ENCODE results near the gene FAM216A.
A peak's percentile ranks its signal among the peaks of the same experiment; 100 is the strongest.
"Not testable (repeated sequence)": the region's sequence is repeated elsewhere in the genome, so short reads cannot be mapped to it uniquely, and the experiment has no call there.

The FAM216A gene, protein sequence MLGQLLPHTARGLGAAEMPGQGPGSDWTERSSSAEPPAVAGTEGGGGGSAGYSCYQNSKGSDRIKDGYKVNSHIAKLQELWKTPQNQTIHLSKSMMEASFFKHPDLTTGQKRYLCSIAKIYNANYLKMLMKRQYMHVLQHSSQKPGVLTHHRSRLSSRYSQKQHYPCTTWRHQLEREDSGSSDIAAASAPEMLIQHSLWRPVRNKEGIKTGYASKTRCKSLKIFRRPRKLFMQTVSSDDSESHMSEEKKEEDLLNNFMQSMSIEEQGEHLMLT

DNA sequence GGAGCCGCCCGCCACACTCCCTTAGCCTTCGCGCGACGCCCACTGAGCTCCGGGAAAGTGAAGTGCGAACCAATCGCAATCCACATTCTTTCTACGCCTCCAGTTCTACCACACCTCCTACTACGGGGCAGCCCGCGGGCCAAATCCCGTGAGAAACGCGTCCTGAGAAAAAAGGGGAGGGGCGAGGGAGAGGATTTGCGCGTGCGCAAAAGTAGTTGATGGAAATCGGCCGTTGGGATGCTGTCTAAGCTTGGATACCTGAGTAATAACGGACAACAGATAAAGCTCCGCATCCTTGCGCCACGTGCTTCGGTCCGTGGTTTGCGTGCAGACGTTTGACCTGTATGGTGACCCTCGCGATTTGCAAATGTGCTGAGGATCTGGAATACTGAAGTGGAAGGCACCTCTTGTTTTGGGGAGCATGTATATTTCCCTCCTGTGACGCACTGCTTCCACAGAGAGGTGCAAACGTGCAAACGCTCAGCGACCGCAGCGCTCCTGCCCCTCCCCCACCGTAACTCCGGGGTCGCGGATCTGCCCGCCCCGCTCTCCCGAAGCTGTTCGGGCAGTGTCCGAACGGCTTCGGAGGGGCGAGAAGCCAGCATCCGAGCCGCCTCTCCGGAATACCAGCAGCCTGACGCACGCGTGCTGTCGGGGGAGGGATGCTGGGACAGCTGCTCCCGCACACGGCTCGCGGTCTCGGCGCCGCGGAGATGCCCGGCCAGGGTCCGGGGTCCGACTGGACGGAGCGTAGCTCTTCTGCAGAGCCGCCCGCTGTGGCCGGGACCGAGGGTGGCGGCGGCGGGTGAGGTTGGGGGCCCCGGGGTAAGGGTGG lies at the start of gene FAM216A, which contains the start of gene GPN3:
FAM216A (plus strand) TSS at position 632 of the 835 bp plus-strand sequence; CDS start at position 663, 31 bp downstream.
GPN3 (minus strand) TSS at position 44 of the 835 bp plus-strand sequence. CDS start 54 bp downstream, outside the sequence.
- DNase-seq (ENCODE audit: low read depth, low spot score), result peak; percentile 93

DNA sequence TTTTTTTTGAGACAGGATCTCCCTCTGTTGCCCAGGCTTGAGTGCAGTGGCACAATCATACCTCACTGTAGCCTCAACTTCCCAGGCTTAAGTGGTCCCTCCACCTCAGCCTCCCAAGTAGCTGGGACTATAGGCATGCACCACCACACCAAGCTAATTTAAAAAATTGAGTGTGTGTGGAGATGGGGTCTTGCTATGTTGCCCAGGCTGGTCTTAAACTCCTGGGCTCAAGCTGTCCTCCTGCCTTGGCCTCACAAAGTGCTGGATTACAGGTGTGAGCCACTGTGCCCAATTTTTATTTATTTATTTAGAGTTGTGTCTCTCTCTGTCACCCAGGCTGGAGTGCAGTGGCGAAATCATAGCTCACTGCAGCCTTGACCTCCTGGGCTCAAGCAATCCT lies 48.0 kb upstream of the FAM216A start:
- not testable (repeated sequence) for DNase-seq (ENCODE audit: low read depth, low spot score)

DNA sequence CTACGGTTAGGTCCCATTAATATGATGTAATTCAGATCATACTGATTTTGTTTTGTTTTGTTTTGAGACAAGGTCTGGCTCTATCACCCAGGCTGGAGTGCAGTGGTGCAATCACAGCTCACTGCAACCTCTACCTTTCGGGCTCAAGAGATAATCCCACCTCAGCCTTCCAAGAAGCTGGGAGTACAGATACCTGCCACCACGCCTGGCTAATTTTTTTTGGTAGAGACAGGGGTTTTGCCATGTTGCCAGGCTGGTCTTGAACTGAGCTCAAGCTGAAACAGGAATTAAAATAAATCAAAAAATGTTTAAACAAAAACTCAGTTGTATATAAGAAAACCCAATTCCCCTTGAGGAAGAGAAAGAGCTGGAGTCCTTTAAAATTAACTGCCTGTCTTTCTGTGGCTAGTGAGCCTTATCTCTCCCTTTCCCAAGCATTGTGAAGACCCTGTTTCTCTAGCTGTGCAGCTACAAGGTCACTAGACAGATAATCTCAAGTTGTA lies 47.4 kb upstream of the FAM216A start:
- DNase-seq (ENCODE audit: low read depth, low spot score), result no peak

DNA sequence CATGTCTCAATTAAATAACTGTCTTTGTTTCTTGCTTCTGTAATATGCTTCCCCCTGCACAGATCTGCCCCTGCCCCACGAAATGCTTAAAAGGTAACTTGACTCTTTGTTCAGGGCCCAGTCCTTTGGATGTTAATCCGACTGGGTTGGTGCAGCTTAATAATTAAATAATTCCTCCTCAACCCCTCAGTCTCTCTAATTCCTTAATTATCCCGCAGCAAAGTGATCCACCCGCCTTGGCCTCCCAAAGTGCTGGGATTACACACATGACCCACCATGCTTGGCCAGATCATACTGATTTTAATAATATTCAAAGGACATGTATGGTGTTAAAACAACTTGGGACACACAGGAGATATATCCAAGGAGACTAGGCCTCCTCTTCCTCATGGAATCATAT lies 46.9 kb upstream of the FAM216A start:
- no peak for DNase-seq (ENCODE audit: low read depth, low spot score)

DNA sequence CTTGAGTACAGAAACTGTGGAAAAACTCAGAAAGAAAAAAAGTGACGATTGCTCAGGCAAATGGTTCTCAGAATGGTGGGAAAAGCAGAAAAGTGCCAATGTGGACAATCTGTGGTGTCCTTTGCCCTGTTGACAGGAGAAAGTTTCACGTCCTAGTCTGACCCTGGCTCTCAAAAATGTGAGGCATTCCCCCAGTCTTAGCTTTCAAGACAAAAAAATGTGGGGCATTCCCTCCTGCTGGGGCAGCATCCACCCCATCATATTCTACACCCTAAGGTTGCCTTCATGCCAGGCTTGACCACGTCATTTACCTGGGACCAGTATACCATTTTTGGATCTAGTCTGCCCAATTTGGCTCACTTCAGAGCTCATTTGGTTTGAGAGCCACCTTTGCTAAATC lies 44.4 kb upstream of the FAM216A start:
- DNase-seq (ENCODE audit: low read depth, low spot score), result no peak

DNA sequence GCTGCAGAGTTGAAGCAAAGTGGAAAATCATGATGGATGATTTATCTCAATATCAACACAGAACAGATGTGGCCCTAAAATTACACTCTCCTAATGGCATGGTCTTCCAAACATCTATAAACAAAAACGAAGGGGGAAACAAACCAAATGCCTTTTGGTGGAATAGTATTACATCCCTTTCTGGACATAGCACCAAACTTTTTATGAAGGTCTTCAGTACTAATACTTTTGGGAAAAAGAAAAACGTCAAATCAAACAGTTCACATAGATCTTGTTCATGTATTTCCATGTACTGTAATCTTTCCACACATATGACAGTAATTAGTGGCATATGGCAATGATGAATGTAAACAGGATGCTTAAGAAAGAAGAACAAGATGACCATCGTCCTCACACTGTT lies 42.2 kb upstream of the FAM216A start:
- DNase-seq (ENCODE audit: low read depth, low spot score), result no peak

DNA sequence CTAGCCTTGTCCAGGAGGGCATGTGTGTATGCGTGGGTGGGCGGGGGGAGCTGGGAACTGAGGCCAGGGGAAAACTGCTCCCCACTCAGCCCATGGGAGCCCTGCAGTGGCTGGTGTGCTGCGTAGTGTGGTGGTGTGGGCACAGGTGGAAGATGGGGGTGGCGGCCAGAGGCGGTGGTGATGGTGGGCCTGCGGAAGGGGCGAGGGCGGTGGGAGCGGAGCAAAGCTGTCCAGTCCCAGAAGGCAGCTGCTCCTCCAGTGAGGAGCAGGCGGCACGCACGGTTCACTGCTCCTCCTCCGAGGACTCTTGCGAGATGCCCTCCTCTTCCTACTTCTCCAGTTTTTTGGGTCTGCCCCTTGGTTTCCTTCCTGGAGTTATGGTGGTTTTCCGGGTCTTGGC lies 39.0 kb upstream of the FAM216A start:
- DNase-seq (ENCODE audit: low read depth, low spot score), result not testable (repeated sequence)

DNA sequence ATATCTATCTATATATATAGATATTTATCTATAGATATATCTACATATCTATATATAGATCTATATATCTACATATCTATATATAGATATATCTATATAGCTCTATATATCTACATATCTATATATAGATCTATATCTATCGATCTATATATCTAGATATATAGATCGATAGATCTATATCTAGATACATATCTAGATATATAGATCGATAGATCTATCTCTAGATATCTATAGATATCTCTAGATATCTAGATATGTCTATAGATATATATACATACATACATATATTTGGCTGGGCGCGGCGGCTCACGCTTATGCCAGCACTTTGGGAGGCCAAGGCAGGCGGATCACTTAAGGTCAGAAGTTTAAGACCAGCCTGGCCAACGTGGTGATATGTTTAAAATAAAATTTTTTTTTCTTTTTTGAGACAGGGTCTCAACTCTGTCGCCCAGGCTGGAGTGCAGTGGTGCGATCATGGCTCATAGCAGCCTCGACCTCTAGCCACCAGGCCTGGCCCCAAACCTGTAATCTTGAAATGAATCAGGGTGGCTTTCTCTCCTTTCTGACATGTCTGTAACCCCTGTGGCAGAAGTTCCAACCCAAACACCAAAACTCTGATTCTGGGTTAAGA lies 36.6 kb upstream of the FAM216A start:
- no peak for DNase-seq (ENCODE audit: low read depth, low spot score)

DNA sequence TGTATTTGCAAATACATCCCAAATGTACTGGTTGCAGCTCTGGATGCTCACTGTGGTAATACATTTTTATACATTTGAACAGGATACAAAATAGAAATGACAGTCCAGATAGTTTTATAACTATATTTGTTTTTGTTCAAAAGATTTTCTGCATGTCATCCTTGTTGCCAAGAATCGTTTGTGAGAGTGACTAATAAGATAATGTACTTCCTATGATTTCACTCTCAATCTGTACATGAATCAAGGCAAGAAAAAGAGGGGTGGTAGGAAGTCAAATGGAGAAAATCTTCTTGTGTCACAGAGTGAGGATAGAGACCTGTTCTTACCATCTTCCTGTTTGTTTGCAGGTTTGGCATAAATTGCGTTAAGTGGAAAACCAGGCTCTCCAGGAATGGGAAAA lies 32.4 kb upstream of the FAM216A start:
- no peak for DNase-seq (ENCODE audit: low read depth, low spot score)

DNA sequence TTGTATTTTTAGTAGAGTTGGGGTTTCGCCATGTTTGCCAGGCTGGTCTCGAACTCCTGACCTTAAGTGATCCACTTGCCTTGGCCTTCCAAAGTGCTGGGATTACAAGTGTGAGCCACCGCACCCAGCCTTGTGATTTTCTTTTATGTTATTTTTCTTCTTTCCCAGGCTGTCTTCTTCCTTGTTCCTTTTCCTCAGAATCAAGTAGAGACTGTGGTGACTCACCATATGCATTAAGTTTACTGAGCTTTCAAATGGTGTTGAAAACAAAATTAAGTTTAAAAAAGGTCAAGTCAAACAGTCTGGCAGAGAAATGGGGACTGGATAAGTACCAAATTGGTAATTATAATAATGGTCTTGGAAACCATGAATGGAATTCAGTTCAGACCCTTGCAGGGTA lies 24.2 kb upstream of the FAM216A start:
- DNase-seq (ENCODE audit: low read depth, low spot score), result no peak

DNA sequence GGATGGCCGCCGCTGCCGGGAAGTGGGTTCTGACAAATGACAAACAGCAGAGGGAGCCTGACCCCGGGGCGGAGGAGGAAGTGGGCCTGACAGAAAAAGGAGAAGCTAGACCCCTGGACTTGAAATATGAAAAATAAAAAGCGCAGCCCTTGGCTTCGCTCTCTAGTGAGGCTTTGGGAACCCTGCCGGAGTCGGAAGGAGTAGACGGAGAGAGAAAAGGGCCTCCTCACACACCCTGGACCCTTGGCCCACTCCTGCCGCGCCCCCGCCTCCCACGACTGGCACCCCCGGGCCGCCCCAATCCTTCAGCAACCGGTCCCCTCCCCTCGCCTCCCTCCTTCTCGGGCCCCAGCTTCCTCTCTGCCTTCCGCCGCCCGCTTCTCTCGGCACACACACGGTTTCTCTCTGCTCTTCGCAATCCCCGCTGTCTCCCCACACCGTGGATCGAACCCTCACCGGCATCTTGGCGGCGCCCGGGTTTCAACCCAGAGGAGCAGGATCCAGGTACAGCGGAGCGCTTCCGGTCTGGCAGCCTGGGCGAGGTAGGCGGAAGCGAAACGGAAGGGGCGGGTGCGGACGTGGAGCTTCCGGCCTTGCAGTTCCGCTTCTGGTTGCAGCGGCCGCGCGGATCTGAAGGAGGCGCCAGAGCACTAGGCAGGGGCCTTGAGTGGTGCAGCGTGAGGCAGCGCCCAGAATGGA lies 18.7 kb upstream of the FAM216A start, which contains the start of gene ARPC3:
ARPC3 (minus strand) TSS at position 539 of the 699 bp plus-strand sequence; CDS start at position 462, 77 bp downstream.
- DNase-seq (ENCODE audit: low read depth, low spot score), result peak; percentile 89

DNA sequence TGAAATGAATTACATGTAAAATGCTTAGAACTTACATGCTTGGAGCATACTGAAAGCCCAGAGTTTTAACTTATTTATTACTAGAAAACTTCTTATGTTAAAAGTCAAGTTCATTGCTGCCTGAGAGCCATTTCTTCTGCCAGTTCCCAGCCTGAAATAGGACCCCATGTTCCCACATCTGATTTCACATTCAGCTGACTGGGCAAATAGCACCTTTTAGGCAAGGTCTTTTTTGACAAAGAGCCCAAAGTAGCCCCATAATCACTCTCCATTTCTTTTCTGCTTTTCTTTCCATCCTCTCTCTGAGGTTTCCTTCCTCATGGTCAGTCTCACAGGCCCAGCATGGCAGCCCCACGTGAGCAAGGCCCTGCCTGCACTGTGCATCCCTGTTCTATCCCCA lies 17.4 kb upstream of the FAM216A start:
- no peak for DNase-seq (ENCODE audit: low read depth, low spot score)

DNA sequence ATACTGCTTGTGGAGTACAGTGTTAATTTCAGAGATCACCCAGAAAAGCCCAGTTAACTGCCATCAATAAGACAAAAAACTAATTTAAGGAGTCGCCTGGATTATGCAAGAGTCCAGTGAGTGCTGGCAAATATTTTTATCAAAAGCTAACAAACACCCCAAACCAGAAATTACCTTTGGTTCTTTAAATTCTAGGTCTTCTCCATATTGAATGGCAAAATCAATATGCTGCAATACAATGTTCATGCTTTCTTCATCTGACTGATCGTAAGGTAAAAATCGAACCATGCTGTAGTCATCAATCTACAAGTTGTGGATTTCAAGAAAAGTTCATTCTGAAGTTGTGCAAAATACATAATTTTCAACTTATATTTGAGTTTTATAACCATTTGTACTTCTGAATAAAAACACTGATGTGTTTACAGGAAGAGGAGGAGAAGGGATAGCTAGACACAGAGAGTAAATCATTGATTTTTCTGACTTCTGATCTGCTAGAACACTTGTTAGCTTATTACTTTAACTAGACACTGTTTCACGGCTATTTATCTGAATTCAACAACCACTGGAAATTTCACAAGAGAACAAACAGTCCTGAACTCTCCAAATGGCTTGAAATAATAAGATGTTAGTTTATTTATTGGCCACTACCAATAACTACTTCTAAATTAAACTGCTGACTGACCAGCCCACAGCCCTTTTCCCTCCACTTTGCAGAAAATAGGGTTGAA lies 14.9 kb upstream of the FAM216A start:
- DNase-seq (ENCODE audit: low read depth, low spot score), result no peak

DNA sequence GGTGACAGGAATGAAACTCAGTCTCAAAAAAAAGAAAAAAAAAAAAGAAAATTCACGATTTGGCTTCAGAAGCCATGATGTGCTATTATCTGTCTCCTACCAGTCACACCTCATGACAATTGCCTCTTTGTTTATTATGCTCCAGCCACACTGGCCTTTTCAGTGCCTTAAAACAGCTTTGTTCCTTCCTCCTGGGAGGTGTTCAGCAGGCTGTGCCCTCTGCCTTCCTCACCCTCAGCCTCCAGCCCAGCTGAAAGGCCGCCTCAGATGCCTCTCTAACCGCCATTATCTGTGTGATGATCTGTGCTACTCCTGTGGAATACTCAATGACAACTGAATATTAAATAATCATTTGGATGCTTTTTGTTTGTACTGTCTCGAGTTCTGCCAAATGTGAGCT lies 9.9 kb upstream of the FAM216A start:
- no peak for DNase-seq (ENCODE audit: low read depth, low spot score)

DNA sequence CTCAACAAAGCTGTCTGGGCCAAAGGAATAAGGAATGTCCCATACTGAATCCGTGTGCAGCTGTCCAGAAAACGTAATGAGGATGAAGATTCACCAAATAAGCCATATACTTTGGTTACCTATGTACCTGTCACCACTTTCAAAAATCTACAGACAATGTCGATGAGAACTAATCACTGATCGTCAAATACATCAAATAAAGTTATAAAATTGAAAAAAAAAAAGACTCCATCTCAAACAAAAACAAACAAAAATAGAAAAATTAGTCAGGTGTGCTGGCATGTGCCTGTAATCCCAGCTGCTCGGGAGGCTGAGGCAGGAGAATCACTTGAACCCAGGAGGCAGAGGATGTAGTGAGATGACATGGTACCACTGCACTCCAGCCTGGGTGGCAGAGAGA lies 7.5 kb upstream of the FAM216A start:
- not testable (repeated sequence) for DNase-seq (ENCODE audit: low read depth, low spot score)

DNA sequence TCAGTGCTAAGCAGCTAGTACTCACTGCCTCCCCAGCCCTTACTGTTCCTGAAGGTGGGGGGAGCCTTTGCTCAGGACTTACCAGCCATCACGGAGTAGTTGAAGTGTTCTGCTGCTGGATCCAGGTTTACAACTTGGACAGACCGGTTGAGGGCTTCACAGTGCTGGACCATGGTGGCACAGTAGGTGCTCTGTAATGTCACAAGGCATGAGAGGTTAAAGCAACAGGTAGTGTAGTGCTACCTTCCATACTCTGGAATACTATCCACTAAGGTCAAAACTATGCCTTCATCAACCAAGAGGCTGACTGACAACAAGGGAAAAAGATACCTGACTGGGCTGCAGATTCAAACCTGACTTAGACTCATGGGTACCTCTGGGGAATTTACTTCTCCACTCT lies 3.6 kb upstream of the FAM216A start:
- no peak for DNase-seq (ENCODE audit: low read depth, low spot score)

DNA sequence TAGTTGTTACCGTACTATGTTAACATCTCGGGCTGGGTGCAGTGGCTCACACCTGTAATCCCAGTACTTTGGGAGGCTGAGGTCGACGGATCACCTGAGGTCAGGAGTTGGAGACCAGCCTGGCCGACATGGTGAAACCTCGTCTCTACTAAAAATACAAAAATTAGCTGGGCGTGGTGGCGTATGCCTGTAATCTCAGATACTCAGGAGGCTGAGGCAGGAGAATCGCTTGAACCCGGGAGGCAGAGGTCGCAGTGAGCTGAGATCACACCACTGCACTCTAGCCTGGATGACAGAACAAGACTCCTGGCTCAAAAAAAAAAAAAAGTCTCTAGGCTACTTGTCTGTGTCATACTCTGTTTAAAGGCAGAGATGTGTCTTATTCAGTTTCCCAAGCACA lies 2.9 kb upstream of the FAM216A start:
- not testable (repeated sequence) for DNase-seq (ENCODE audit: low read depth, low spot score)

DNA sequence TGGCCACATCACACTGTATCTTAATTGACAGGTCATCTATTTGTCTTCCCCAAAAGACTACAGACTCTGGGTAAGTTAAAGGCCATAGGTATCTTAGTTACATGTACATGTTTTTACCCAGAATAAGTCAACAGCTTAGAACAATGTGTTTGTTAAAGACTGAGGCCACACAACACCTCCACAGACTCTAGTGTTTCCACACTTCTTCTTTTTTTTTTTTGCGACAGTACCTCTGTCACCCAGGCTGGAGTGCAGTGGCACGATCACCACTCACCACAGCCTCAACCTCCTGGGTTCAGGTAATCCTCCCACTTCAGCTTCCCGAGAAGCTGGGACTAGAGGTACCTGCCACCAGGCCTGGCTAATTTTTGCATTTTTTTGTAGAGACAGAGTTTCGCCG lies 1.9 kb upstream of the FAM216A start:
- no peak for DNase-seq (ENCODE audit: low read depth, low spot score)

DNA sequence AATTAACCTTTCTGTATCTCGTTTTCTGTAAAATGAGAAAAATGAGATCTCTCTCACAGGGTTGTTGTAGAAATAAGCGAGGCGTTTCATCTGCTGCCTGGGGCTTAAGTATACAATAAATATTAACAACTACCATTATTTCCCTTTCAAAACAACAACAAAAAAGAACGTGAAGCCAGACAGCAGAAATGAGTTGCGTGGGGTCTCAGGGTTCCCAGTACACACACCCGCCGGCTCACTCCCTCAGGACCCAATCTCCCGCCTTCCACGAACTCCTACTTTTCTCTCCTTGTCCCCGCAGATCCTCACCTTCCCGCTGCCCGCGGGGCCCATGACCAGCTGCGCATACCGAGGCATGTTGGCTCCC lies 815 bp upstream of the FAM216A start:
- DNase-seq (ENCODE audit: low read depth, low spot score), result no peak

DNA sequence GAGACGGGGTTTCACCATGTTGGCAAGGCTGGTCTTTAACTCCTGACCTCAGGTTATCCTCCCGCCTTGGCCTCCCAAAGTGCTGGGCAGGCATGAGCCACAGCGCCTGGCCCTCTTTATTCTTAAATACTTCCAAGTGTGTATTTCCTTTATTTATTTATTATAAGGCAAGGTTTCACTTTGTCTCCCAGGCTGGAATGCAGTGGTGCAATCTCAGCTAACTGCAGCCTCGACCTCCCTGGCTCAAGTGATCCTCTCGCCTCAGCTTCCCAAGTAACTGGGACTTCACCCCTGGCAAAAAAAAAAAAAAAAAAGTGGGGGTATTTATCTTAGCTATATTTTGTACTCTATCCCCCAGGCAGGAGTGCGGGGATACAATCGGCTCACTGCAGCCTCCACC lies 6.8 kb downstream of the FAM216A start:
- no peak for DNase-seq (ENCODE audit: low read depth, low spot score)

Measured in activated CD4-positive, CD25-positive, alpha-beta regulatory T cell treated with anti-CD3 and anti-CD28 coated beads, Interleukin-2, amount 50 U/mL, for 16 hours (primary cell).